HG03378 (cell line): ENCODE results near the gene ZNF37A.
A peak's percentile ranks its signal among the peaks of the same experiment; 100 is the strongest.
"Not testable (repeated sequence)": the region's sequence is repeated elsewhere in the genome, so short reads cannot be mapped to it uniquely, and the experiment has no call there.

ENCODE experiments used
- ATAC-seq: cut with Tn5 transposase; IDR thresholded peaks from one replicate; pipeline ENCODE4 v1.9.1; 2021; ENCODE audit warnings: mild to moderate bottlenecking, moderate library complexity; ENCODE audit not compliant: unreplicated experiment

ZNF37A gene

DNA sequence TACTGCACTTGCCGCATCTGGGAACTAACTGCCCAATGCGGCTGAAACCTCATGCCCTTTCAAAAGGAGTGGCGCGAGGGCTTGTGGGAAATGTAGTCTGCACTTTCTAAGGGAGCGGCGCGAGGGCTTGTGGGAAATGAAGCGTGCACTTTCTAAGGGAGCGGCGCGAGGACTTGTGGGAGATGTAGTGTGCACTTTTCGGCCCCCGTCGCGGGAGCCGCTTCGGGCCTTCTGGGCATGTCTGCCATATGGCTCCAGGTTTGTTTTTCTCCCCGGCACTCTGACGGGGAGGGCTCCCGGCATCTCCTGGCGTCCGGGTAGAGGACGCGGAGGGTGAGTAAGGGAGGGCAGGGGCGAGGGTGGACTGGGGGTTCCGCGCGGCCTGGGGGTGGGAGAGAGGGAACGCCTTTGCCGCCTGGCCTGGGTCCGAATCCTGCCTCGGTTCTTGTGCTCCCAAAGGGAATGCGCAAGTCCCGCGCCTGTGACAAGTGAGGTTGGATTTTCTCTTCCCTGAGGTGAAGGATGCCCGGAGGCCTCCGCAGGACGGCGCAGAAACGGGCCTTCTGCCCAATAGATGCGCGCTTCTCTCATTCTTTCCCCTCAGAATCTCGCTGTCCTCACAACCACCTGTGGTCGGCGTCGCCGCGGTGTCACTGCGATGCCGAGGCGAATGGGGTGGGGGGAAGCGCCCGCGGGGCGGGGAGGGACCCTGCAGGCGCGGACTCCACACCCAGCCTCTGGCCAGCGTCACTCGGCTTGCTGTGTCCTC lies at the start of gene ZNF37A:
TSS of gene ZNF37A (plus strand) at position 180 of the 769 bp plus-strand sequence. CDS start 2,281 bp downstream, outside the sequence.
- peak; percentile 99 for ATAC-seq

DNA sequence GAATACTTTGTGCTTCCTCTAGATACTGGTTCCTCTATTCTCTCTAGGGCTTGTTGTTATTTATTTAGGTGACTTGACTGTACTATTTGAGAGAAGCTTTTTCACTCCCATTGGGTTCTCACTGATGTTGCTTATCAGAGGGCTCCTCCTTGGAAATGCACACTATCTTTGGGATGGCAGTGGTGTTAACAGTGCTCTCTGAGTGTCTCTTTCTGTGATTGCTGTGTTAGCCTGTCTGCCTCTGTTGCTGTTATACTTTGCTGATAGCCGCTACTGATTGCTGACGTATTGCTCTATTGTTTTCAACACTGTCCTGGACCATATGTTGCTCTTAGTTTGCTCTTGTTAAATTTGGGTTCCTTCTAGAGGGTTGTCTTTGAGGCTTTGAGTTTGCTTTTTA lies 49.0 kb upstream of the ZNF37A start:
- ATAC-seq = no peak

DNA sequence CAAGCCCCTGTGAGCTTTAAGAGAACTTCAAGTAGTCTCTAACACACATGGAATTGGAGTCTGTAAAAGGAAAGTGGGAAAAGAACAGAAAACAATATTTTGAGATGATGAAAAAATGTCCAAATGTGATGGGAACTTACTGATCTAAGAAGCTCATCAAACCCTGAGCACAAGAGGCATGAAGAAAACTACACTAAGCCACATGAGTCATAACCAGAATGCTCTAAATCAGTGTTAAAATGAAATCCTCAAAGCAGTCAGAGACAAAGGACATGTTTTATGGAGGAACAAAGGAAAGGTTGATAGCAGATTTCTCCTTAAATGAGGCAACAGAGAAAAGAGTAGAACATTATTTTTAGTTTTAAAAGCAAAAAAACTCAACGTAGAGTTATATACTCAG lies 46.5 kb upstream of the ZNF37A start:
- peak; percentile 71 for ATAC-seq

DNA sequence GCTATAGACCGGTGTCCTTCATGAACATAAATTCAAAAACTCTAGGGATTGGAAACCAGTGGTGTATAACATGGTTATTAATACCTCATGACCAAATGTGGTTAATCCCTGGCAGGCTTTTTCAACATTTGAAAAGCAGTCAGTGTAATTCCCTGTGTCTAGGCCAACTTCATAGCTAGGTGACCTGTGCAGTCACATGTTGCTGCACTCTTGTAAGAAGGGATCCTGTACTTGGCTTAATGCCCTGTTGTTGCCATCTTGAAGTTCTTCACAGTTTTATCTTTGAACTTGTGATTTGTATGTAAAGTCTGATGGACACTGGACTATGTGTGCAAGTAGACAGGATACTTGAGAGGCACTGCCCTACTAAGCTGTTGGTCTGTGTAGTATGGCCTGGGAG lies 43.9 kb upstream of the ZNF37A start:
- ATAC-seq = no peak

DNA sequence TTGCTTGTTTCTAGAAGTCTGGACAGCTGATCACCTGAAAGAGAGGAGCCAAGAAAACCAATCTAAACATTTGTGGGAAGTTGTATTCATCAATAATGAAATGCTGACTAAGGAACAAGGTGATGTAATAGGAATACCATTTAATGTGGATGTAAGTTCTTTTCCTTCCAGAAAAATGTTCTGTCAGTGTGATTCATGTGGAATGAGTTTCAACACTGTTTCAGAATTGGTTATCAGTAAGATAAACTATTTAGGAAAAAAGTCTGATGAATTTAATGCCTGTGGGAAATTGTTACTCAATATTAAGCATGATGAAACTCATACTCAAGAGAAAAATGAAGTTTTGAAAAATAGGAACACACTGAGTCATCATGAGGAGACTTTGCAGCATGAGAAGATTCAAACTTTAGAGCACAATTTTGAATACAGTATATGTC lies 39.8 kb upstream of the ZNF37A start:
- ATAC-seq = no peak

DNA sequence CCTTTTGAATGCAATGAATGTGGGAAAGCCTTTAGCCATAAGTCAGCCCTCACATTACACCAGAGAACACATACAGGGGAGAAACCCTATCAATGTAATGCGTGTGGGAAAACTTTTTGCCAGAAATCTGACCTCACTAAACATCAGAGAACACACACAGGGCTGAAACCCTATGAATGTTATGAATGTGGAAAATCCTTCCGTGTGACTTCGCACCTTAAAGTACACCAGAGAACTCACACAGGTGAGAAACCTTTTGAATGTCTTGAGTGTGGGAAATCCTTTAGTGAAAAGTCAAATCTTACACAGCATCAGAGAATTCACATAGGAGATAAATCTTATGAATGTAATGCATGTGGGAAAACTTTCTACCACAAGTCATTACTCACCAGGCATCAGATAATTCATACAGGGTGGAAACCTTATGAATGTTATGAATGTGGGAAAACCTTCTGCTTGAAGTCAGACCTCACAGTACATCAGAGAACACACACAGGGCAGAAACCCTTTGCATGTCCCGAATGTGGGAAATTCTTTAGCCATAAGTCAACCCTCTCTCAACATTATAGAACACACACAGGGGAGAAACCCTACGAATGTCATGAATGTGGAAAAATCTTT lies 38.8 kb upstream of the ZNF37A start:
- ATAC-seq = not testable (repeated sequence)

DNA sequence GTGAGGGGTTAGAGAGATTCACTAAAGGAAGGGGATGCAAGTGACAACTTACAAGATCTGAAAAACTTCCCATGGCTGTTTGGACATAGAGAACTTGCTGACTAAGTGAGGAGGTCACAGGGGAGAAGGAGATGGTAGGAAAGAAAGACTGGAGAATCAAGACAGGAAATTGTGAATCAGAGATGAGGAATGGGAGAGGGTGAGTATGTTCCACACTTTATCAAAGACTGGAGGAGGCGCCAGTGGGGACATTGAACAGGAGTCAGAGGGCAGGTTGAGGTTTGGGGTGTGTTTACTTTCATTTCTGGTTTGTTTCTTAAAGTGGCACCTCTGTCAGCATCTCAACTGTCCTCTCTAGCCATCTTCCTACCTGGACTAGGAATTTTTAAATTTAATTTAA lies 24.5 kb upstream of the ZNF37A start:
- not testable (repeated sequence) for ATAC-seq

DNA sequence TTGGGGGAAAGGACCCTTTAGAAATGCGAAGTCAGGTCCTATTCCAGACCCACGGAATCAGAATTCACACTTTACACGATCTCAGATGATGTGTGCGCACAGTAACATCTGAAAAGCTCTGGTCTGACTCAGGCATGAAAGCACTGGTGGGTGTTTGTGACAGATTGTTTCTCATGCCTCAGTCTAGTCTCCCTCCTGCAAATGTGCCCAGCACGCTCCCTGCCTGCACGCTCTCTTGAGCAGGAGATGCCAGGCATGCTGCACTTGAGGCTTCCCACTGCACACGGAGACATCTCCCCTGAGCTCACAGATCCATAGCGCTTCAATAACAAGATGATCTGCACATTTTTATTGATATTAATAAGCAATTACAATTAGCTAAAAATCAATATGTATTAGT lies 23.6 kb upstream of the ZNF37A start:
- ATAC-seq = no peak

DNA sequence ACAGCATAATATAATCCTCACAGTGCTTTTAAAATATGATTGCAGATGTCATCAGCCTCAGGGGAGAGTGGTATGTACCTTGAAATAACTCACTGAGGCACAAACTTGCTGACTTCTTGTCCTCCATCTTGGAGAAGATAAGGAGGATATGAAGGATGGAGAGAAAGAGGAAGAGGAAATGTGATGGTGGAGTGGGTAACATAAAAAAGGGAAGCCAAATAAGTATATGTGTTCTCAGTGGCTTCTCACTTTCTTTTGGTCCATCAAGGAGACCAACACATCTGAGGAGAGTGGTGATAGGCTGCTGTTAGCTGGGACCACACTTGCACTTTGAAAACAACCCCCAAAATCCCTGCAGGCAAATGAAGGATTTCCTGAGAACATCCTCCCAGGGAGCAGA lies 21.6 kb upstream of the ZNF37A start:
- no peak for ATAC-seq

DNA sequence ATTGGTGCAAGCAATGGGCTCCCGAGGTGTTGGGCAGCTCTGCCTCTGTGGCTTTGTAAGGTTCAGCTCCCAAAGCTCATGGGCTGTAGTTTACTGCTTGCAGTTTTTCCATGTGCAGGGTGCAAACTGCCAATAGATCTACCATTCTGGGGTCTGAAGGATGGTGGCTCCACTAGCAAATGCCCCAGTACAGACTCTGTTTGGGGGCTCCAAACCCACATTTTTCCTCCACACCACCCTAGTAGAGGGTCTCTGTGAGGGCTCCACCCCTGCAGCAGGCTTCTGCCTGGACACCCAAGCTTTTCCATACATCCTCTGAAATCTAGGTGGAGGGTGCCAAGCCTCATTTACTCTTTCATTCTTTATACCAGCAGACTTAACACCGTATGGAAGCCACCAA lies 17.4 kb upstream of the ZNF37A start:
- ATAC-seq = no peak

DNA sequence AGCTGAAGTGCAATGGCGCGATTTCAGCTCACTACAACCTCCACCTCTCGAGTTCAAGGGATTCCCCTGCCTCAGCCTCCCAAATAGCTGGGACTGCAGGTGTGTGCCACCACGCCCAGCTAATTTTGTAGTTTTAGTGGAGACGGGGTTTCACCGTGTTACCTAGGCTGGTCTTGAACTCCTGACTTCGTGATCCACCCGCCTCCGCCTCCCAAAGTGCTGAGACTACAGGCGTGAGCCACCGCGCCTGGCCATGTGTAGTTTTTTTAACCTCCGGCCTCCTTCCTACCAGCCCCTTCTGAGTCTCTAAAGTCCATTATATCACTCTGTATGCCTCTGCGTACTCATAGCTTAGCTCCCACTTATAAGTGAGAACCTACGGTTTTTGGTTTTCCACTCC lies 819 bp upstream of the ZNF37A start:
- not testable (repeated sequence) for ATAC-seq

DNA sequence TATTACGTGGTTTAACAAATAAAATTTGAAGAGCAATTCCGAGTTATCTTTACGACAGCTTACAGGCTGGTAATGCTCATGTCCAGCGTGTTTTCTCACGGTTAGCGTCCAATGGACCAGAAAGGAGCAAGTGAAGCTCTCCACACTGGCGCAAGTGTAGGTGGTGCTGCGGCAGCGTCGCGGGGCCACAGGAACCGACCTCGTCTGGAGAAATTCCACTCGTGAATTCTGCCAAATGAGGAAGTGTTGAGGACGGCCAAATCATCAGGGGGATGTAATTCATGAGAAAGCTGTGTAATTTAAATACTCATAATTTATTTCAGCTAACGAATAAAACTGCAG lies 350 bp upstream of the ZNF37A start:
- ATAC-seq = peak; percentile 27

DNA sequence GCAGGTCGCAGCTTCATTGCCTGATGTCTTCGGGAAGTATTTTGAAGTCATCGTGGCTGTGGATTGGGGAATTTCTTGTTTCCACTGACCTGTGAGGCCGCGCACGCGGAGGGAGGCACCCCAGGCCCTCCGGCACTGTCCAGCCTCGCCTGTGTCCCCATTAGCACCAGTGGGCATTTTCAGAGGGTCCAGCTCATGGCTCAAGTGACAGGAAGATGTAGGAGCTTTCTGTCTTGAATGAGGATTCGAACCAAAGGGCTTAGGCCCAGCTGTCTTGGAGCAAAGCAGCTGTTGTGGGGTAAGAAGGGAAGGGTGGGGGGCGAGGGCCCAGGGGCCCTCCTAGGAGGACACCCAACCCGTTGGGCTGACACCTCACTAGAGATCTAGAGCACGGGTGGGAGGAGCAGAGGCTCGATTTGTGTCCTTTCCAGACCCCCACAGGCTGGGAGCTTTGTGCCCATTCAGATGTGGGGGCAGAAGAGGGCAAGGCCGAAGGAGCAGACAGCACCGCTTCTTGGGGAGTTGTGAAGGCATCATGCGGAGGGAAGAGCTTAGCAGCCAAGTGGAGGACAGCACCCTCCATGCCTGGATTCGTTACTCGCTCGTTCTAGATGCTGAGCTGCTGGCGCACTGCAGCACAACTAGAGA lies 914 bp downstream of the ZNF37A start:
- no peak for ATAC-seq

DNA sequence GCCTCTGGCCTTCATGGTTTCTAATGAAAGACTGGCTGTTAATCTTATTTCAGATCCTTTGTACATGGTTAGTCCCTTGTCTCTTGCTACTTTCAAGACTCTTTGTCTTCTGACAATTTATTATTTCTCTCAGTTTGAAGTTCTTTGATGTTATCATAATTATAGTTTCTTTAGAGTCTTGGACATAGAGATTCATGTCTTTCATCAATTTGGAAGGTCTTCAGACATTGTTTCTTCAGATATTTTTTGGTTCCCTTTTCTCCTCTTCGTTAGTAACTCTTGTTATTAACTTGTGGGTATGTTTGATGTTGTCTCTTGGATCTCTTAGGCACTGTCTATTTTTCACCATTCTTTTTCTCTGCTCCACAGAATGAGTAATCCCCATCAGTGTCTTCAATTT lies 8.7 kb downstream of the ZNF37A start:
- no peak for ATAC-seq

DNA sequence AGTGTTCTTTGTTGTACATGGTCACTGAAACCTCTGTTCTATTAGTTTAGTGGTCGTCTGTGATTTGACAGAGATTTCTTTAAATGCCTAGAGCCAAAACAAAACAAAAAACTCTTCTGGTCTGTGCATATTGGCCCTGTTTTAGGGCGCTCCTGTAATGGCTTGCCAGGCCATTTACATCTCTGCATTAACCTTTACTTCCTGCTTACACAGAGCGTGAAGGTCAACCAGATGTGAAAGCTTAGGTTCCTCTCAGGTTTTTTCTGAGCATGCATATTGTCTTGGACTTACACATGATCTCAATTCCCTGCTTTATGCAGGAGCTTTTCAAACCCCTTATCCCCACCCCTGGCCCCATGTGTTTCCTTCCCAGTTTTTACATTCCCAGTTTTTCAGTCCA lies 9.6 kb downstream of the ZNF37A start:
- ATAC-seq = no peak

DNA sequence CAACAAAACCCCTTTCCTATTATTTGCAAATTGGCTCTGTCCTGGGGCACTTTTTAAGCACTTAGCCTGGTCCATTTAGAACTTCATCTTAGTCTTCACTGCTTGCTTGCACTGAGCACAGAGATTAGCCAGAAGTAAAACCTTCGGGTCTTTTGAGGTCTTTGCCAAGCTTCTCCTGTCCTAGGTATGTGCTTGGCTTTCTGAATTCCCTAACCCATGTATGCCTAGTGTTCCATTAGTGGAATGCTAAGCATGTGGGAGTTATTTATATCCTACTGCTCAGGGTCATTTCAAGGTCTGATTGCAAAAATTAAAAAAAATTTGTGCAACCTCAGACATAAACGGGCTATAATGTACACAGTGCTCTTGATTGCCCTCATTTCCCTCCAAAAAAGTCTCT lies 18.0 kb downstream of the ZNF37A start:
- ATAC-seq = no peak

DNA sequence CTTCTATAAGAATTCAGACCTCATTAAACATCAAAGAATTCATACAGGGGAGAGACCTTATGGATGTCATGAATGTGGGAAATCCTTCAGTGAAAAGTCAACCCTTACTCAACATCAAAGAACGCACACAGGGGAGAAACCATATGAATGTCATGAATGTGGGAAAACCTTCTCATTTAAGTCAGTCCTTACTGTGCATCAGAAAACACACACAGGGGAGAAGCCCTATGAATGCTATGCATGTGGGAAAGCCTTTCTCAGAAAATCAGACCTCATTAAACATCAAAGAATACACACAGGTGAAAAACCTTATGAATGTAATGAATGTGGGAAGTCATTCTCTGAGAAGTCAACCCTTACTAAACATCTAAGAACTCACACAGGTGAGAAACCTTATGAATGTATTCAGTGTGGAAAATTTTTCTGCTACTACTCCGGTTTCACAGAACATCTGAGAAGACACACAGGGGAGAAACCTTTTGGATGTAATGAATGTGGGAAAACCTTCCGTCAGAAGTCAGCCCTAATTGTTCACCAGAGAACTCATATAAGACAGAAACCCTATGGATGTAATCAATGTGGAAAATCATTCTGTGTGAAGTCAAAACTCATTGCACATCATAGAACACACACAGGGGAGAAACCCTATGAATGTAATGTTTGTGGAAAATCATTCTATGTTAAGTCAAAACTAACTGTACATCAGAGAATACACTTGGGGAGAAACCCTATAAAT lies 24.1 kb downstream of the ZNF37A start:
- no peak for ATAC-seq

DNA sequence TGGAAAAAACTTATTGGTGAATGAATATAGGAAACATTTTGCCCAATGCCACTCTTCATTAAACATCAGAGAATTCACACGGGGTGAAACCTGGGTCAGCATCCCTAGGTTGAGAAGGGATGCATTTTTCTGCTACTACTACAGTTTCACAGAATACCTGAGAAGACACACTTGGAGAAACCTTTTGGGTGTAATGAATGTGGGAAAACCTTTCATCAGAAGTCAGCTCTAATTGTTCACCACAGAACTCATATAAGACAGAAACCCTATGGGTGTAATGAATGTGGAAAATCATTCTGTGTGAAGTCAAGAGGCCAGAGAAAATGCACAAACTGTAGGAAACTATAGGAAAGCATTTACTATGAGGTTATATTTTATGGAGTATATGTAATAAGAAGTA lies 24.9 kb downstream of the ZNF37A start:
- no peak for ATAC-seq

DNA sequence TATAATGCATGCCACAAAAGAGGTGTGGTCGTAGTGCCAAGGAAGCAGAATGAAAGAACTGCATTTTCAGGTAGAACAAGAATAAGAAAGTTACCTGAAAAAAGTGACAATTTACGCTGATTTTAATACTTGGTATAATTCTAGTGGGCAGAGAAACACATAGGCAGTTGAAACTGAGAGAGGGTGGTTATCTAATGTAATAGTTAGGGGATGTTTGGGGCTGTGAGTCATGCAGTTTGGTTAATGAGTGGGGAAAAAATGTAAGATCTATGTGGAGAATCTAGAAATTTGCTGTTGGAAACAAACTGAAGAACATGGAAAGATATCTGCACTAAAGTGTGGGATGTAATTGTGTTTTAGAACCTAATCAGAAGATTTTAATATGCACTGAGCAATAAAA lies 33.7 kb downstream of the ZNF37A start:
- no peak for ATAC-seq

DNA sequence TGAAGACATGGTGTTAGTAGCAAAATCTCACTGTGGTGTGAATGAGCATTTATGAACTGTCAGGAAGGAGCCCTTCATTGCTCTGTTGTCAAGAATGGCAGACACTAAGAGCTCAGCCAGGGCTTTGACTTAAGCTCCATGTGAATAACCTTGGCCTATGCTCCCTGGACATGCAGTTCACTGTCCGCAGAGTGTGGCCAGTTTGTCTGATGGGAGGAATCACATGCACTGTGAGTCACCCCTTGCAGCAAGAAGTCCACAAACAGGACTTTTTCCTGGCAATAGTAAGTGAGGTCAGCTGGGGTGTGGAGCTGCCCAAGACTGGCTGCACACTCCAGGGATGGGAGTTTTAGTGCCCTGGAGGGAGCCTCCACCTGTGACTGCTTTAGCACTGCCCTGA lies 49.5 kb downstream of the ZNF37A start:
- ATAC-seq = no peak

DNA sequence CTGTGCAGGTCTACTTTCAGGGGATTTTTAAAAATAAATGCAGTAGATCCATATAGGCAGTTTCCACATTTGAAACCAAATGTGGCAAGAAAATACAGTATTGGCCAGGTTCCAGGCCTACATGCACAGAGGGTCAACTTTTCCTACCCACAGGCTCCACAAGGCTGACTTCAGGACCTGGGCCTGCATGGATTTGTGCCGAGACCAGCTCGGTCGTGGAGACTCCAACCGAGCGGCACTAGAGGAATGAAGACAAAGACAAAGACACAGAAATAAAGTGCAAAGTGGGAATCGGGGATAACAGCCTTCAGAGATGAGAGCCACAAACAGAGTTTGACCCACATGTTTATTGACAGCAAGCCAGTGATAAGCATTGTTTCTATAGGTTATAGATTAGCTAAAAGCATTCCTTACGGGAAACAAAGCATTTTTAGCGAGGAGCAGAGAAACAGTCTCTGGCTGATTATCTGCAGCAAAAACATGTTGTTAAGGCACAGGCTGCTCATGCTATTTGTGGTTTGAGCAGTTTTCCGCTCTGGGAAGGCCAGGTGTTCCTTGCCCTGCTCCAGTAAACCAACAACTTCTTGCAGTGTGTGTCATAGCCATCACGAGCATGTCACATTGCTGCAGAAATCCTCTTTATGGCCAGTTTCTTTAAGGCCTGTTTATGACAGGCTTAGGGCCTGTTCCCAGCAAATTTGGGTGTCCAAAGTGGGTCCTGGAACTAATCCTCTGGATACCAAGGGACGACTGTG lies 52.6 kb downstream of the ZNF37A start:
- no peak for ATAC-seq
